HUDEP-2 (cell line): ENCODE measurements around the gene HNRNPH2.
A peak's percentile ranks its signal among the peaks of the same experiment; 100 is the strongest.

Experiments used
- DNase-seq, 76 experiments: peaks; one replicate each; lab custom pipeline; 2025; ENCODE audit not compliant: unreplicated experiment in 76 of 76; lab: John Stamatoyannopoulos, UW

The HNRNPH2 gene, protein sequence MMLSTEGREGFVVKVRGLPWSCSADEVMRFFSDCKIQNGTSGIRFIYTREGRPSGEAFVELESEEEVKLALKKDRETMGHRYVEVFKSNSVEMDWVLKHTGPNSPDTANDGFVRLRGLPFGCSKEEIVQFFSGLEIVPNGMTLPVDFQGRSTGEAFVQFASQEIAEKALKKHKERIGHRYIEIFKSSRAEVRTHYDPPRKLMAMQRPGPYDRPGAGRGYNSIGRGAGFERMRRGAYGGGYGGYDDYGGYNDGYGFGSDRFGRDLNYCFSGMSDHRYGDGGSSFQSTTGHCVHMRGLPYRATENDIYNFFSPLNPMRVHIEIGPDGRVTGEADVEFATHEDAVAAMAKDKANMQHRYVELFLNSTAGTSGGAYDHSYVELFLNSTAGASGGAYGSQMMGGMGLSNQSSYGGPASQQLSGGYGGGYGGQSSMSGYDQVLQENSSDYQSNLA

DNA sequence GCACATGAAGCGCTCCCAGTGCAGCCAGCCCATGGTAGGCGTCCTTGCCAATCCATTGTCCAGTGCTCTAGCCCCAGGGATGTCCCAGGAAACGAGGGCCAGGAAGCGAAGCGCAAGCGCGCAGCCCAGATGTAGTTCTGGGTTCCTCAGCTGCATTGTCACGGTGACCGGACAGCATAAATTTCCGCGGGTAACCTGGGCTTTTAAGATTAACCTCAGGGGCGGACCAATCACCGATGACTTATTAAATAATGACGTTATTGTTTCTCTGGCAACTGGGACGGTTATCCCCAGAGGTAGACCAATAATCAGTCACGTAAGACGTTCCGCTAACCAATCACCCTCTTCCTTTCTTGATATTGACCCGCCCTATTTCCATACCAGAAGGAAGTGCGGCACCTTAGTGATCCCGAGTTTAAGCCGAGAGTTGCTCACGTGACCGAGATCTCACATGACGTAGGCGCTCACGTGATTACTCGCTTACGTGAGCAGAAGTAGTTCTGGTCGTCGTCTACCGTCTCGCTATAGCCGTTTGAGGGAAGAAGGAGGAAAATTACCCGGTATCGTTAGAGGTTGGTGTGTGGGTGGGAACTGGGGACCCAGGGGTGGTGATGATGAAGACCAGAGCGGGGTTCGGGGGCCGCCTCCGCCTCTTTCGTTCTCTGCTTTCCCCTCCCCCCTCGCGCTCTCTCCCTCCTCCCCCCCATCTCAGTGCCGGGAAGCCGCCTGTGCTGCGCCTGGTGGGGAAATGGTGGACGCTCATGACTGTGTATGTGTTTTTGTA, at the start of gene HNRNPH2, which contains the start of gene GLA:
TSS of gene HNRNPH2 (plus strand) at position 475 of the 784 bp plus-strand sequence. CDS start 3,767 bp downstream, outside the sequence.
TSS of gene GLA (minus strand) at position 178 of the 784 bp plus-strand sequence. CDS start at position 156, 22 bp downstream.
- peak; percentile 11 to 94 (median 76) for DNase-seq

DNA sequence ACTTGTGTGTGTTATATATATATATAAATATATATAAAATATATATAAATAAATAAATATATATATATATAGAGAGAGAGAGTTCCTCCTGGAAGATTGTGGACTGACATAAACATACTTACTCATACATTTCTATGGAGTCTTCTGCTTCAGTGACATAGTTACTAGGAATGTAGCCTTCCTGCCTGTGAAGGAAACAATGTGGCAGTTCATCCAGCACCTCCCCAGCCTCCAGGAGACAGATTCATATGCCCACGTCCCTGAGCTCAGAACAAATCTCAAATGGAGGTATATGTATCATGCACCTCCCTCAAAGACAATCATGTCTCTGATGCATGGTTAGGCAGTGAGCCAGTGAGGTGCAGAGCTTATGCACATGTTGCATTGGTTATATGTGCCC, 48.1 kb upstream of the HNRNPH2 start:
- DNase-seq = peak in 15 of 76 experiments; percentile 8 to 63 (median 40)

DNA sequence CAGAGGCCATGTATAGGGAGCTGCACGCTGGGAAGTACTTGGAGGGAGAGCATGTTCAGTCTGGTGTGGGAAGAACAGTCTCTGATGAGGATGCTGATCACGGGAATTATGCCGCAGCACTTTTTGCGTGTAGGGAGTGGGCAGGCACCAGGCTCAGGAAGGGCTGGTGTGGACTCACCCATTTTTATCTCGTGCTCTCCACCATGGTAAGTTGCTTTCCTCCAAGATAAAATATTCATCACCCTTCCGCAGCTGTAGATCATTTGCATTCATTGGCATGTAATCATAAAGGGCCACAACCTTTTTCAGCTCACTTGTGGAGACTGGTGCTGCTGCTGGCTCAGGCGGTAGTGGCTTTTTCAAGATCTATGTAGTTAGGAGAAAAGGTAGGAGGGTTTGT, 47.6 kb upstream of the HNRNPH2 start:
- DNase-seq = peak in 72 of 76 experiments; percentile 1 to 80 (median 40)

GRCh38 chrX:101362116-101362515, 45.9 kb upstream of the HNRNPH2 start:
- DNase-seq = no peak

DNA sequence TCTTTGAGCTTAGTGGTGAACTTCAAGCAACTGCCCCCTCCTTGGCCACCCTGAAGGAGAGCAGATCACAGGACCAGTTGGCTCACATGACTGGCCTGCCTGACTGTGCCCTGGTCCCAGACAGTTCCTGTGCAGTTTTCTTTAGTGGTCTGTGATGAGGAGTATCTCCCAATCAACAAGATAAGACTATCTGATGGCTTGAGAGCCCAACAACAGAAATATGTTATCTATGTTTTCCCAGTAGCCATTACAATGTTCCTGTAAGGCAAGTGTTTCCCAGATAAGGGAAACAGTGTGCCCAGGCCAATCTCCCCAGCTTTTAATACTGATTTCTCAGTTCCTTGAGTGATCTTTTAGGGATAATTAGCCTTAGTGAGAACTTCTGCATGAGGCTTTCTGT, 45.3 kb upstream of the HNRNPH2 start:
- peak in 26 of 76 experiments; percentile 0 to 23 (median 2) for DNase-seq

GRCh38 chrX:101365301-101365795, 42.7 kb upstream of the HNRNPH2 start:
- DNase-seq = no peak

- DNase-seq = no peak
These were observed 39.2 kb upstream of the HNRNPH2 start for GRCh38 chrX:101368800-101369199.

DNA sequence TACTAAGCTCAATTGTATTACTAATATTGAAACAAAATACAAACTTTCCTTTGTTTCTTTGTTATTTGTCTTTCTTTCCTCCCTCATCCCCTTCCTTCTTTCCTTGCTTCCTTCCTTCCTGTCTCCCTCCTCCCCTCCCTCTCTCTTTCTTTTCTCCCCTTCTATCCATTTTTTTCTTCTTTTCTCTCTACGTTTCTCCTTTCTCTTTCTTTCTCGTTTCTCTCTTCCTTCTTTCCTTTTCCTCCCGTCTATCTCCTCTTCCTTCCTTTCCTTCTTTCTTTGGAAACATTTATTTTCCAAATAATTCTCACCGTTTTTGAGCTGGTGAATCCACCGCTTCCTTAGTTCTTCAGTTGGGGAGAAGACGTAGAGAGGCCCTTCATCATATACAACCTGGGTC, 38.3 kb upstream of the HNRNPH2 start:
- DNase-seq = no peak

GRCh38 chrX:101370888-101371504, 37.0 kb upstream of the HNRNPH2 start:
- no peak for DNase-seq

DNA sequence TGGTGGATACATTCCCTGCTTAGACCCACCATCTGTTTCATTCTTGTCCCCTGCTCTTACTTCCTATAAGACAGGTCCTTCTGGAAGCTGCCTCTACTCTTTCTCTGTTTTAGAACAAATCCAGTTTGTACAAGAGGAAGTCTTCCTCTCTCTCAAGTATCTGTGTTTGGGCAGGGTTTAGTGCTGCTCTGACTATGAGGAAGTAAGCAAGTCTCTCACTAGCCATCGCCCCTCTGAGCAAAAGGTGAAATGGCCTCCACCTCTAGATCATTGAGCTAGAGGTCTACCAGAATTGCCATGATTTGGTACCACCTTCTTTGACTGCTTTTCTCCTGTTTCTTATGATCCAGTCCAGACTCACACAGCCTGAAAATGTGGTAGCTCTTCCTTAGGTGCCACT, 30.5 kb upstream of the HNRNPH2 start:
- DNase-seq = no peak

GRCh38 chrX:101383679-101384205, 24.3 kb upstream of the HNRNPH2 start:
- peak in 1 of 76 experiments; percentile 13 for DNase-seq

GRCh38 chrX:101385026-101385684, 22.9 kb upstream of the HNRNPH2 start:
- peak in 8 of 76 experiments; percentile 0 to 11 (median 2) for DNase-seq

DNA sequence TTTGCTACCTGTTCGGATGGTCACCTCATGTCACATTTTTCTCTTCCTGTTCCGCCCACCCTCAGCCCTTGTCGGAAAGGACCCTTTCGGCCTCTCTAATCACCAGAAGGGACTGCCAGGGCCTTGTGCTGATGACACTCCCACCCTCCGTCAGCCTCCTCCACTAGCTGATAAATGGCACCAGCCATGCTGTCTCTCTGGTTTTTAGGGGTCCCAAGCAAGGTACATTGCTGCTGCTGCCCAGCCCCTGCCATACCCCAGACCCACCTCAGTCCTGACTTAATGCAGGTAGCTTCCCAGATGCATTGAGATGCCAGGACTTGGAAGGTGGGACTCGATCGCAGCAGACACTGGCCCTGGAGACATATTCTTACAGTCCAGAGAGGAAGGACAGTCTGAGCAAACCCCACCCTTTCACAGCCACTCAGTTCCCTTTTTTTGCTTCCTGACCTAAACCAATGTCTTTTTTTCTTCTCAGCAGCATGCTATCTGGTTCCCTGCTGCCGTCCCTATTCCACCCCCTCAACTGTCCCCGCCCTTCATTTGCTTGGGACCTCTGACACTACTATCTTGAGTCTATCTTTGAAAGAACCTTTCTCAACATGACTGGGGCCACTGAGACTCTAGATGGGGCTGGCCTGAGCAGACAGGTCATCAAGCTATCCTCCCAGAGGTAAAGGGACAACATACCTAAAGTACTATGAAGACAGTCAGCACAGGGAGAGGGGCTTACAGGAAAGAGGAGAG, 22.1 kb upstream of the HNRNPH2 start, which contains the start of gene BTK:
TSS of gene BTK (minus strand) at position 397 of the 747 bp plus-strand sequence. CDS start 10,907 bp downstream, outside the sequence.
- peak in 73 of 76 experiments; percentile 1 to 77 (median 47) for DNase-seq

DNA sequence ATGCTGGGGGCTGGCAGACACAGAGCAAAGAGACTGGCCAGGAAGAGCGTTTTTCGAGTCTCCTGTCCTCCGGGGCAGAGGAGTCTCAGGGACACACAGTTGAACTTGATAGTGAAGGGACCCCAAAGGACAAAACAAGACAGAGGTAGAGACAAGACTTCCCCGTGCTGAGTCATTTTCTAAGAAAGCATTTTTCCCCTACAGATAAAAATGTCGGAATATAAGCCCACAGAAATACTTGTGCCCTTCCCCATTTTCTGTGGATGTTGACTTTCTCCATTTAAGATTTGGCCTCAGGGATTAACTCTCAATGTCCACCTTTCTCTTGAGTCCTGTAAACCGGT, 21.5 kb upstream of the HNRNPH2 start:
- DNase-seq = peak in 1 of 76 experiments; percentile 23

DNA sequence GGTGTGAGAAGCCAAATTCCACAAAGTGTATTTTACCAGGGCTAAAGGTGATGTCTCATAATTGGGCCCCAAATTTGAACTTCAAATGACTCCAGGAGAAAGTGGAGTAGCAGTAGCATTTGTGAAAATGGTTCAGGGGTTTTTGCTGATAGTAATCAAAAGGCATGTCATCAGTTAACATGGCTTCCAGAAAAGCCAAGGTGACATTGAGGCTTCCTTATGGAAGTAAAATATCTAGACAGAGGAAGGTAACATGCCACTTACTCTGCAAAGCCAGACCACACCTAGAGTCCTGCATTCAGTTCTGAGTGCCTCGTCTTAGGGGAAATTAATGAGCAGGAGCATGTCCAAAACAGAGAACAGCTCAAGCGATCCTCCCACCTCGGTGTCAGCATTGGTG, 19.4 kb upstream of the HNRNPH2 start:
- DNase-seq = no peak

GRCh38 chrX:101390664-101391525, 17.1 kb upstream of the HNRNPH2 start, which contains the start of gene RPL36A:
Gene RPL36A, plus strand, starts transcription at chrX:101391011. Its CDS starts 33 bp downstream, at chrX:101391044.
- peak; percentile 2 to 93 (median 77) for DNase-seq

DNA sequence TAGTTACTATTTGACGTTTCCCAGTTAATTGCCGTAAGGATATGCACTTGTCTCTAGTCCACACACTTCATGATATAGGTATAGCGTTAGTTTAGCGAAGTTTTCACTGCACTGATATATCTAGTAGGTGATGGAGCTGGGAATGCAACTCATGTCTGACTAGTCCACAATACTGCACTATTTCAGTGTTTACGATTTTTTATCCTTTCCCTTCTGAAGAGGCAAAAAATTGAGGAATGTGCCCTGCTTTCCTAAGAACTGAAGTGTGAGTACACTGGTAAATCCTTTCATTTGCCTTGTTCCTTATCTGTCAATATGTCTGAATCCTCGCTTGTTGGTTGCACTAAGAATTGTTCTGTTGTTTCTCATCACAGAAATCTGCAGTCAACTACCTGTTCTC, 16.2 kb upstream of the HNRNPH2 start:
- DNase-seq = no peak
